ENCODE measurements around the gene PRR20G.
A peak's percentile ranks its signal among the peaks of the same experiment; 100 is the strongest.

GRCh38 chr3:127254730-127255129, 33.1 kb downstream of the PRR20G start:
- TF ChIP-seq CTCF (IDR thresholded peaks at IDR 0.05) (peak in 2 of 7 experiments; percentile 23 to 35), POLR2AphosphoS5 (IDR thresholded peaks at IDR 0.05) (no peak), POLR2A (IDR thresholded peaks at IDR 0.05) (no peak)

All from stomach (tissue), 4 donors.